Activated CD4-positive, alpha-beta T cell treated with anti-CD3 and anti-CD28 coated beads, Interleukin-2, amount 10 ng/mL, durations not matched to agents 7 days and 5 days (primary cell): ENCODE results near the gene ESRRG. TPM values are rescaled to one million over a fixed set of nuclear protein-coding genes. Genes with fewer than 3 reads are reported as not detected.

Experiments
- CTCF ChIA-PET: fragments of 350-600 bp; sonication (Branson Sonifier 250); formaldehyde crosslinking; loops from one replicate; lab custom pipeline; 2021; ENCODE audit warnings: antibody characterized with exemption; lab: Charles Lee
- POLR2A ChIA-PET: fragments of 350-600 bp; sonication (Branson Sonifier 250); formaldehyde crosslinking; loops from one replicate; lab custom pipeline; 2021; ENCODE audit warnings: antibody characterized with exemption; lab: Charles Lee
- DNase-seq: peaks from one replicate; pipeline ENCODE4 v3.0.0-alpha.2; 2020
- H3K27ac Mint-ChIP-seq: one replicate; pipeline ENCODE4 v1.8.0; 2021; ENCODE audit warnings: mild to moderate bottlenecking, moderate library complexity, mixed read lengths
- H3K27me3 Mint-ChIP-seq: one replicate; pipeline ENCODE4 v1.8.0; 2021; ENCODE audit warnings: mixed read lengths
- H3K36me3 Mint-ChIP-seq: one replicate; pipeline ENCODE4 v1.8.0; 2021; ENCODE audit warnings: low read depth, mixed read lengths
- H3K4me1 Mint-ChIP-seq: one replicate; pipeline ENCODE4 v1.8.0; 2021; ENCODE audit warnings: mixed read lengths
- H3K4me3 Mint-ChIP-seq: one replicate; pipeline ENCODE4 v1.8.0; 2021; ENCODE audit warnings: mild to moderate bottlenecking, moderate library complexity, mixed read lengths
- H3K9me3 Mint-ChIP-seq: one replicate; pipeline ENCODE4 v1.8.0; 2021; ENCODE audit warnings: mixed read lengths
- total RNA-seq, 2 experiments: library from RNA; stranded (reverse); gene quantifications; one replicate each; pipeline ENCODE4 v1.2.3, GENCODE V29; 2021

The ESRRG gene
- total RNA-seq, 2 experiments from 2014 or later: not detected

GRCh38 chr1:216641669-216642460 is 81.4 kb downstream of the ESRRG start:
- no peak overlapping the region for H3K4me3 Mint-ChIP-seq
- ChIA-PET POLR2A (no interaction called here), CTCF (no interaction called here)
- H3K9me3 Mint-ChIP-seq: no peaks in the 10 kb centered on the region
- no peak for DNase-seq
- H3K27ac Mint-ChIP-seq: no peak overlapping the region
- H3K27me3 Mint-ChIP-seq: no peaks in the 10 kb centered on the region
- H3K4me1 Mint-ChIP-seq: no peaks in the 10 kb centered on the region
- H3K36me3 Mint-ChIP-seq: no peaks in the 10 kb centered on the region

- H3K9me3 Mint-ChIP-seq: no peaks in the 10 kb centered on the region
- no peak overlapping the region for H3K27ac Mint-ChIP-seq
- ChIA-PET POLR2A (no interaction called here), CTCF (no interaction called here)
- no peaks in the 10 kb centered on the region for H3K4me1 Mint-ChIP-seq
- DNase-seq: no peak
- no peaks in the 10 kb centered on the region for H3K36me3 Mint-ChIP-seq
- no peak overlapping the region for H3K4me3 Mint-ChIP-seq
- H3K27me3 Mint-ChIP-seq: no peaks in the 10 kb centered on the region
These were observed 83.1 kb downstream of the ESRRG start for GRCh38 chr1:216640100-216640499.

- Mint-ChIP-seq H3K4me3 (no peak overlapping the region), H3K9me3 (no peaks in the 10 kb centered on the region), H3K27me3 (no peaks in the 10 kb centered on the region), H3K27ac (no peak overlapping the region), H3K36me3 (no peaks in the 10 kb centered on the region), H3K4me1 (no peaks in the 10 kb centered on the region)
- POLR2A ChIA-PET: no interaction called here
- CTCF ChIA-PET: no interaction called here
- DNase-seq: no peak
These were observed 90.2 kb downstream of the ESRRG start for GRCh38 chr1:216632980-216633379.

GRCh38 chr1:216630532-216630931 is 92.7 kb downstream of the ESRRG start:
- no peak overlapping the region for H3K4me3 Mint-ChIP-seq
- no peaks in the 10 kb centered on the region for H3K4me1 Mint-ChIP-seq
- H3K27me3 Mint-ChIP-seq: no peaks in the 10 kb centered on the region
- ChIA-PET POLR2A (no interaction called here), CTCF (no interaction called here)
- DNase-seq: no peak
- no peaks in the 10 kb centered on the region for H3K36me3 Mint-ChIP-seq
- H3K9me3 Mint-ChIP-seq: no peaks in the 10 kb centered on the region
- no peak overlapping the region for H3K27ac Mint-ChIP-seq

DNA sequence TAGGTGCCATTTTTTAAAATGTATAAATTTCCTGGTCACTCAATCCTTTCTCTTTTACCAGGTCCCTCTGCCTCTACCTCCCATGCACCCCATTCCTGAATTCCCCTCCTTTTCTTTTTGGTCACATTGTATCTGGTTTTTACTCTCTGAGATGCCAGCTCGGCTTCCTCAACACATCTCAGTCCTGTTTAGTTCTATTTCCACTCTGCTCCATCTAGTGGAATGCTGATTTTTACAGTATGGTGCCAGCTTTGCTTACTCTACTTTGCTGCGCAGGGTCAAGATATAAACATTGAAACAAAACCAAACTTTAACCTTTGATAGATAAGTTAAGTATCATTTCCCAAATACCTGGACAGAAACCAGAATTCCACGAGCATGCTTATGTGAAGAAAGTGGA is 96.0 kb downstream of the ESRRG start:
- no peaks in the 10 kb centered on the region for H3K9me3 Mint-ChIP-seq
- no peaks in the 10 kb centered on the region for H3K36me3 Mint-ChIP-seq
- H3K27me3 Mint-ChIP-seq: no peaks in the 10 kb centered on the region
- H3K4me3 Mint-ChIP-seq: no peak overlapping the region
- POLR2A ChIA-PET: no interaction called here
- DNase-seq: no peak
- H3K27ac Mint-ChIP-seq: no peak overlapping the region
- H3K4me1 Mint-ChIP-seq: no peaks in the 10 kb centered on the region
- CTCF ChIA-PET: no interaction called here

DNA sequence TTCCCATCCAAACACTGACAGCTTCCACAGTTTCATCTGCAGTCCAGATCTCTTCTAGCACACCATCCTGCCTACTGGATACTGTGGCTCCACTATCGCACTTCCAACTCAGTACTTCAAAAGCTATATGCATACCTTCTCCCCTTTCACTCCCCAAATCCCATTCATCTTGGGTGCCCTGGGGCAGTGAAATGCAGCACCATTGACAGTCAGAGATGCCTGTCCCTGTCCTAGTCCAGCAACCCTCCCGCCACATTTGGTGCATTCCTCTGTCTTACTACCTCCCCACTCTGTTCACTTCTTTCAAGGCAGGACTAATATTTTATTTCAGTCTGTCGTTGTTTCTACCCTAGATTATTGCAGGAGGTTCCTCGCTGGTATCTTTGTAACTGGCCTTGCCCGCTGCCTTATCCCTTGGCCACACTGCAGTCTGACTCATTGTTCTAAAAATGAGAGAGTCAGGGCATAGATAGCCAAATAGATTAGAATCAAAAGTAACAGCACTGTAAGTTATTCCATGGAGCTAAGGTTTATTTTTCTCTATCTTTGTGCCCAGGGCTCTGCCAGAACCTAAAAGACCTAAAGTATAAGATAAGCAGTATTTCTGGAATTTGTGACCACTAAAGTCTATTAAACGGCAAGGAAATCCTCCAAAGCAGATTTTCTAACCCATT is 96.7 kb downstream of the ESRRG start:
- ChIA-PET POLR2A (no interaction called here), CTCF (no interaction called here)
- Mint-ChIP-seq H3K27ac (no peak overlapping the region), H3K9me3 (no peaks in the 10 kb centered on the region), H3K36me3 (no peaks in the 10 kb centered on the region), H3K4me1 (no peaks in the 10 kb centered on the region), H3K27me3 (no peaks in the 10 kb centered on the region), H3K4me3 (no peak overlapping the region)
- DNase-seq: no peak

GRCh38 chr1:216621536-216621935 is 101.7 kb downstream of the ESRRG start:
- DNase-seq: no peak
- ChIA-PET CTCF (no interaction called here), POLR2A (no interaction called here)
- H3K4me3 Mint-ChIP-seq: no peak overlapping the region
- H3K4me1 Mint-ChIP-seq: no peaks in the 10 kb centered on the region
- H3K36me3 Mint-ChIP-seq: no peaks in the 10 kb centered on the region
- H3K27ac Mint-ChIP-seq: no peak overlapping the region
- no peaks in the 10 kb centered on the region for H3K27me3 Mint-ChIP-seq
- H3K9me3 Mint-ChIP-seq: peaks cover 4% of the 10 kb centered on the region

- POLR2A ChIA-PET: no interaction called here
- Mint-ChIP-seq H3K27ac (no peak overlapping the region), H3K4me1 (no peaks in the 10 kb centered on the region), H3K27me3 (no peaks in the 10 kb centered on the region), H3K9me3 (peaks cover 9% of the 10 kb centered on the region), H3K36me3 (no peaks in the 10 kb centered on the region), H3K4me3 (no peak overlapping the region)
- DNase-seq: no peak
- CTCF ChIA-PET: no interaction called here
These were observed 106.0 kb downstream of the ESRRG start for GRCh38 chr1:216617081-216617875.

DNA sequence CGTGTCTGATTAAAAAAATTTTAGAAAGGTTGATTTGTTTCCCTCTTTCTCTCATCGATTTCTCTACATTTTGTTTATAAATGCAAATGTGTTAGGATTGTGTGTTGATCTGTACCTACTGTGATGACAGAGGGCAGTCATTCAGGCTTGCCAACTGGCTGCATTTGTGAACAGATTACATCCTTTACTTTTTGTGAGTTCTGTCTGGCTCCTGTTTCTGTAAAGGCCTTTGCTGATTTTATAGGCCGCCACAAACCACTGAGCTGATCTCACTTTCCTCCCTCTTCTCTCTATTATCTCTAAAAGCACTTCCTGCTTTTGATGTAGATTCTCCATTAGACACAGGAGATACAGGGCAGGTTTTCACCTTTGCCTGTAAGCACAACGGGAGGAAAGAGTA is 106.8 kb downstream of the ESRRG start:
- no peaks in the 10 kb centered on the region for H3K36me3 Mint-ChIP-seq
- no peak overlapping the region for H3K27ac Mint-ChIP-seq
- no peaks in the 10 kb centered on the region for H3K27me3 Mint-ChIP-seq
- POLR2A ChIA-PET: no interaction called here
- CTCF ChIA-PET: no interaction called here
- DNase-seq: no peak
- H3K4me3 Mint-ChIP-seq: no peak overlapping the region
- no peaks in the 10 kb centered on the region for H3K4me1 Mint-ChIP-seq
- H3K9me3 Mint-ChIP-seq: peaks cover 9% of the 10 kb centered on the region

GRCh38 chr1:216614011-216614934 is 109.0 kb downstream of the ESRRG start:
- Mint-ChIP-seq H3K36me3 (no peaks in the 10 kb centered on the region), H3K4me3 (no peak overlapping the region), H3K4me1 (no peaks in the 10 kb centered on the region), H3K27me3 (no peaks in the 10 kb centered on the region), H3K9me3 (peaks cover 9% of the 10 kb centered on the region), H3K27ac (no peak overlapping the region)
- ChIA-PET CTCF (no interaction called here), POLR2A (no interaction called here)
- no peak for DNase-seq

DNA sequence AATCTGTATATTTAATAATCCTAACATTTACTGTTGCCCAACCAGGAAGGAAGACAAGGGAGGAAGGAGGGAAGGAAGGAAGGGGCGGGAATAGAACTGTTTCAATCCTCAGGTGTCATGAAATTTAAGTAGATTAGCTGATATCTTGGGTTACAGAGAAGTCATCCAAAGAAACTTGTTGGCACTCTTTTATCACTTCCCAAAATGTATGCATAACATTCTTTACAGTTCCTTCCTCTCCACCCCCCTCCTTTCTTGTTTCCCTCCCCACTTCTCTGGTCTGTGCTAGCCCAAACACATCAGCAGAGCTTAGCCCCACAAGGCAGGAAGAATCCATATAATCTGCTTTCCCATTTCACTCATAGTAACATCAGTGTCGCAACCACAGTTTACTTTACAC is 110.9 kb downstream of the ESRRG start:
- no peaks in the 10 kb centered on the region for H3K4me1 Mint-ChIP-seq
- ChIA-PET POLR2A (no interaction called here), CTCF (no interaction called here)
- peaks cover 9% of the 10 kb centered on the region for H3K9me3 Mint-ChIP-seq
- no peak for DNase-seq
- H3K36me3 Mint-ChIP-seq: no peaks in the 10 kb centered on the region
- no peaks in the 10 kb centered on the region for H3K27me3 Mint-ChIP-seq
- no peak overlapping the region for H3K27ac Mint-ChIP-seq
- no peak overlapping the region for H3K4me3 Mint-ChIP-seq

- Mint-ChIP-seq H3K9me3 (no peaks in the 10 kb centered on the region), H3K4me3 (no peak overlapping the region), H3K27ac (no peak overlapping the region), H3K4me1 (no peaks in the 10 kb centered on the region), H3K36me3 (no peaks in the 10 kb centered on the region), H3K27me3 (no peaks in the 10 kb centered on the region)
- ChIA-PET POLR2A (no interaction called here), CTCF (no interaction called here)
- DNase-seq: no peak
These were observed 116.0 kb downstream of the ESRRG start for GRCh38 chr1:216607067-216607697.
